ENCODE measurements around the gene NFXL1.

GRCh38 chr4:47839259-47839658 lies 75.1 kb downstream of the NFXL1 start:
- TF ChIP-seq POLR2AphosphoS5 (IDR thresholded peaks at IDR 0.05; ENCODE audit: low read depth, low read length) = no peak
- TF ChIP-seq REST (IDR thresholded peaks at IDR 0.05; ENCODE audit: insufficient read depth in 1 of 2, low read depth in 2 of 2, low read length in 2 of 2) = no peak
- no peak for TF ChIP-seq SIN3A (IDR thresholded peaks at IDR 0.05; ENCODE audit: borderline replicate concordance, insufficient read depth, low read length)

Measured in PFSK-1 (cell line).